DMS114 treated with DMSO at 0.1 percent for 48 hours (cell line): ENCODE results near the gene MITF.

Experiments
- DNase-seq: peaks from one replicate; lab custom pipeline; 2025; ENCODE audit not compliant: unreplicated experiment; lab: John Stamatoyannopoulos, UW

Gene MITF

GRCh38 chr3:69828817-69829216 is 89.6 kb downstream of the MITF start:
- no peak for DNase-seq

DNA sequence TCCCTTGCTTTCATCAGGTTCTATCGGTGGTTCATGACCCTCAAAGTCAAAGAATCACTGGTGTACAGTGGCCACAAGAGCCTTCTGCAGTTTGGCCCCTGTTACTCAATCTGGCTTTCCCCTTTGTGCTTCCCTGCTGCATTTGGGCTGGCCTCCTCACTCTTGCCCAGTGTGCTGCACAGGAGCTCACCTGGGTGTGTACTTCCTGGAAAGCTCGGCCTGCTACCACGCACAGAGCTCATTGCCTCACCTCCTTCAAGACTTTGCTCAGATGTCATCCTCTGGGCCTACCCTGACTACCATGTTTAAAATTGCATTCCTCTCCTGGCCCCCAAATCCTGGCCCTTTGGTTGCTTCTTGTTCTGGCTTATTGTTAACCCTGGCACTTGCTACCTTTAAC is 90.9 kb downstream of the MITF start:
- no peak for DNase-seq

DNA sequence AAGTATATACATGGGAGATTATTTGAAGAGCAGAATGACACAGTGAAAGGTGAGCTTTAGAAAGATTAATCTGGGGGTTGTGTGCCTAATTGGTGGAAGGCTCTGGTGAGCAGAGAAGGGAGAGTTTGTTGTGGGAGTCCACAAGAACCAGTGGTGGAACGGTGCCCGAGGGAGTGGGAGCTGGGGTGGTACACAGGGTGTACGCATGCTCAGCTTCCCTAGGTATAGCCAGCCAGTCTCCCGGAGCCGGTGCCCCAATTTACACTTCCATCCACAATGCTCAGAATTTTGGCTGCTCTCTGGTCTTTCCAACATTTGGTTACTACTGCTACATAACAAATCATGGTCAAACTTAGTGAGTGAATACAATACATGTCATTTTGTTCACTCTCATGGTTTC is 92.5 kb downstream of the MITF start:
- DNase-seq, result no peak

- no peak for DNase-seq
Observed at GRCh38 chr3:69833591-69833990, 94.3 kb downstream of the MITF start.

DNA sequence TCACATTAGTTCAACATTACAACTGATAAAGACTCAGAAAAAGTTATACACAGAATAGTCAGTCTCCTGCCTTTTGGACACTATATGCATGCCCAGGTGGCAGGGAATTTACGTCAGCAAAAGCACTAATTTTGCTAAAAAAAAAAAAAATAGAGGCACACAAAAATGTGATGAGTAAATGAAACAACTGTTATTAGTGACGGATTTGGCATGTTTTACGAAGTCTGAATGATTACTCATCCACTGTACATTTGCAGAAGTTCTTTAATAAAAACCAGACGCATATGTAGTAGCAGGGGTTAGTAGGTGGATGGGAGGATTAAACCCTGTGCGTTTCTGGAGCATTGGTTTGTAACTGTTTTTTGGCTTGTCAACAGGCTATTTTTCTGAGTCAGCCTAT is 99.0 kb downstream of the MITF start:
- DNase-seq, result no peak

- DNase-seq, result no peak
Observed at GRCh38 chr3:69838696-69839515, 99.6 kb downstream of the MITF start.

GRCh38 chr3:69842351-69842750 is 103.1 kb downstream of the MITF start:
- DNase-seq, result no peak

- no peak for DNase-seq
Observed at GRCh38 chr3:69842789-69843188, 103.5 kb downstream of the MITF start.

GRCh38 chr3:69844706-69845105 is 105.4 kb downstream of the MITF start:
- DNase-seq, result no peak

GRCh38 chr3:69847303-69847702 is 108.0 kb downstream of the MITF start:
- DNase-seq, result no peak

DNA sequence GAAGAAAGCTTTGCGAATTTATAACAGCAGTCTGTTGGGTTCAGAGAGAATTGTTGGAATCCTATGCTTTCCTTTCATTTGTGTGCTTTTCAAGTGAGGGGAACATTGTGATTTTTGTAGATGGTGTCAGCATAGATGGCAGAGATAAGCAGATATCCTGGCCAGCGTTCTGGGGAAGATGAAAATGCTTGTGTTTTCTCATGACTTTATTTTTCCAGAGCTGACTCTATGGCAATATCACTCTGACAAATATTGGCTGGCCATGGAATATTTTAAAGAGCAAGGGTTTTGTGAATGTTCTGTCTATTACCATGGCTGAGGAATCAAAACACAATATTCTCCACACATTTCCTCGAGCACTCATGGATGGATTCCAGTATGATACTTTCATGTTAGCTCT is 108.8 kb downstream of the MITF start:
- no peak for DNase-seq

DNA sequence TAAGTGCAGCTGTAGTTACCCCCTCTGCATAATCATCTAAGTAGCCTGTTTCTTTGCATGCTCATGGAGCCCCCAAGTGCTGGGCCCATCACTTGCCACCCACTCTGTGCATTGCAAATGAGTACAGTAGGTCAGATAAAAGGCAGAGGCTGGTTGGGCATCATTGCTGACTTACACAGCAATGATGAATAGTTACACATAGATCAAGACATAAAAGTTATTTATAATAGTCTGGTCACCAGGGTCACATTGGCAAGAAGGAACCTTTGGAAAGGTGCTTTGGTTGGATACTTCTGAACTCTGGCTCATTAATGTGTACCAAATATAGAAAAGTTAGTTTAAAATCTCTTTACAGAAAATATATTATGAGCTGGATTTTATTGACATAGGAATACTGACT is 111.6 kb downstream of the MITF start:
- no peak for DNase-seq

GRCh38 chr3:69853027-69853426 is 113.8 kb downstream of the MITF start:
- DNase-seq, result no peak

GRCh38 chr3:69855436-69856162 is 116.3 kb downstream of the MITF start:
- peak; percentile 31 for DNase-seq

DNA sequence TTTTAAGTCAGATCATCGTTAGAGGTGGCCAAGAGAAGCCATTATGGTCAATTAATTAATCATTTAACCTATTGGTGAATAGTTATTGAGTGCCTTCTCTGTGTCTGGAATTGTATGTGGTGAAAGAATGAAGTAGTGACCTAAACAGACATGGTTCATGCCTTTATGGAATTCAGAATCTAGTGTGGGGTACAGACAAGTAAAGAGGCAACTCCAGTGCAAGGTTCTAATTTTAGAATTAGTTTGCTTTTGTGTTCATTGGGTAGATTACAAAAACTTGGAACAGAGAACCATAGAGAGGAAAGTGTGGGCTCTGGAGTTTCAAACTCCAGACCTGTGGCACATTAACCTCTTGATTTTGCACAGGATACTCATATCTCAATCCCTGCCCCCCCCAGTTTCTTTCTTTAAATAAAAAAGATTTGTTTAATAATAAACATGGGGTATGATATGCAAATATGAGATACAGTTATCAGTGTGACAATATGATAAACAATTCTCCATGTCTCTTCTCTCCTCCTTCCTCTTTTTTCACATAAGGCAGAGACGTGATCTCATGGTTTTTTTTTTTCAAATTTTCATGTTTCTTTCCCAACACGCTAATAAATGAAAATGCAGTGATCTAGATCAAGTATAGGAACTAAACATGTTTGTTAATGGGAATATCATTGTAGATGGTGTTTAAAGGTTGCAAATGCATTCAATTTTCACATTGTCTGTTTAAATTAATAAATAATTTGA is 117.9 kb downstream of the MITF start:
- DNase-seq, result no peak

DNA sequence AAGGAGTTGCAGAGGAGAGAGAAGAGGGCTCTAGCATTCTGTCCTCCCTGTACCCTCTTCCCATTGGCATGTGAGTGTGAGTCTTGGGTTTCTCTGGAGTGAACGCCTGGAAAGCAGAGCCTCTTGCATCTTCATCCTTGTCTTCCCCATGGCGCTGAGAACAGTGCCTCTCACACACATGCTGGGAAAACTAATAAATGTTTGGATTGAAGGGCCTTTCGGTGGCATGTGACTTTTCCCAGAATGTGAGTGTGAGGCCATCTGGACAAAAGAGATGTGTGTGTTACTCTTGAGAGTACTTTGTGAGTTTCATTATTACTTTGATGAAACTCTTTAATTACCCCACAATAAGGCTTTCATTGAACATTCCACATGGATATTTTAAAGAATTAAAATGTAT is 122.3 kb downstream of the MITF start:
- no peak for DNase-seq

DNA sequence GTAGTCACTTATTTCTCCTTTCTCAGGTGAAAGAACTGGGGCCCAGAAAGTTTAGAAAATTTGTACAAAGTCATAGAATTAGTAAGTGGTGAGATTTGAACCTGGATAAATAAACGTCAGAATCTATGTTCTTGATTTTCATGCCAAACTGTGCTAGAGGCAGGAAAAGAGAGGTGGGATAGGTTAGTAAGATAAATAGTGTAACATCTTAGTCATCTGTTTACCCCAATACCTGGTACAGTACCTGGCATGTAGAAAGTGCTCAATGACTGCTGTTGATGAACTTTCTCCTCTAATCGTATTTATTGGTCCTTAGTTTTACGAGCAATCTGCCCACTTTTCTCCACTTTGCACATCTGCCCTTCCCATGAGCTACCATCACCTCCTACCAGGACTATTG is 124.9 kb downstream of the MITF start:
- no peak for DNase-seq

GRCh38 chr3:69864766-69865165 is 125.5 kb downstream of the MITF start:
- DNase-seq, result no peak

GRCh38 chr3:69865925-69866679 is 126.8 kb downstream of the MITF start:
- no peak for DNase-seq

DNA sequence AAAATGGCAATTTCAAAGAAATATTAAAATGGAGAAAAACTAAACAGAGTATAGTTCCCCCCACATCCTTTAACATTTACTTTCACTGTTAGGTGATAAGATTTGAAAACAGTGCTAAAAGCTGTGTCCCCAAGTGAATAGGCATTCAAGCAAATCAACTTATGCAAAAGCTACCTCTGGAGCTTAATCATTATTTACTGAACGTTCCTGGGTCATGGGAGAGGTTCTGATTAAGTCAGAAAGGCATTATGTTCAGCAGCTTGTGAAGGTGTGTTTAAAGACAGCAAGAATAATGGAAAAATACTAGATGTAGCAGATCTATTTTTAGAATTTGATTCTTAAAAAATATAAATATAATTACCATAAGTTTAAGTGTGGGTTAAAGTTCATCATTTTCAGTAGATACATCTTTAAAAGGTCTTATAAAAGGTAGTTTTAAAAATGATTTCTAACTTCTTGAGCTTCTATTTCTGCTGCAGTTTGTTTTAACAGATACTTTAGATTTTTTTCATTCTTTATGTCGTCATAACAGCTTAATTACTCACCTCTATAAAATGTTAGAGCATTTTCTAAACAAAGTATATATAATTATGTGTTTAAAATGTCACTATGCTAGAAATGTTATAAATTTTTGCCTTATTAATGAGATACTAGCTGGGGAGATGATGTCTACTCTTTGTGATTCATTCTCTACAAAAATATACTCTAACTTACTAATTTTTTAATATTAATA is 127.9 kb downstream of the MITF start:
- DNase-seq, result no peak
